Fibroblast of skin of abdomen (primary cell): Measurements from ENCODE around the gene TYW1.
"Not testable (repeated sequence)": the region's sequence is repeated elsewhere in the genome, so short reads cannot be mapped to it uniquely, and the experiment has no call there.

ENCODE experiments used
- DNase-seq: peaks from one replicate; pipeline ENCODE4 v3.0.0-alpha.2; 2013

TYW1 gene

DNA sequence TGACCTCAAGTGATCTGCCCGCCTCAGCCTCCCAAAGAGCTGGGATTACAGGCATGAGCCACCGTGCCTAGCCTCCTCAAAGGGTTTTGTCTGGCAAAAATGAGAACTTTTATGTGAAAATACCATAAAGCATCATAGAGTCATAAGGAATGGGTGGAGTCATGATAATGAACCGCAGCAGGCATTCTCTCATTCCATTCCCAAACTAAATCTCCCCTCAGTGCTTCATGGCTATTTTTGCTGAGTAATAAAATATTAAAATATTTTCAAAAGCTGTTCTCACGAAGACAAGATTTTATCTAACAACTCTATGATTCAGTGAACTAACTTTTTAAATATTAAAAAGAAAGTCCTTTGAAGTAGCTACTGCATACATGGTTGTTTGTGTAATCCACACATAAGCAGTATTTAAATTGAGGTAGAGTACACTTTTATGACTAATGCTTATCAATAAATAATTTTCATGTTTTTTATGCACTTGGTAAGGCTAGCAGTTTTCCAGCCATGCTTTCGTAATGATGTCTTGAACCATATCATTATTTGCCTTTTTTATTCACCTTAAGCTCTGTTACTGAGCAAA is 195.6 kb downstream of the TYW1 start:
- not testable (repeated sequence) for DNase-seq

DNA sequence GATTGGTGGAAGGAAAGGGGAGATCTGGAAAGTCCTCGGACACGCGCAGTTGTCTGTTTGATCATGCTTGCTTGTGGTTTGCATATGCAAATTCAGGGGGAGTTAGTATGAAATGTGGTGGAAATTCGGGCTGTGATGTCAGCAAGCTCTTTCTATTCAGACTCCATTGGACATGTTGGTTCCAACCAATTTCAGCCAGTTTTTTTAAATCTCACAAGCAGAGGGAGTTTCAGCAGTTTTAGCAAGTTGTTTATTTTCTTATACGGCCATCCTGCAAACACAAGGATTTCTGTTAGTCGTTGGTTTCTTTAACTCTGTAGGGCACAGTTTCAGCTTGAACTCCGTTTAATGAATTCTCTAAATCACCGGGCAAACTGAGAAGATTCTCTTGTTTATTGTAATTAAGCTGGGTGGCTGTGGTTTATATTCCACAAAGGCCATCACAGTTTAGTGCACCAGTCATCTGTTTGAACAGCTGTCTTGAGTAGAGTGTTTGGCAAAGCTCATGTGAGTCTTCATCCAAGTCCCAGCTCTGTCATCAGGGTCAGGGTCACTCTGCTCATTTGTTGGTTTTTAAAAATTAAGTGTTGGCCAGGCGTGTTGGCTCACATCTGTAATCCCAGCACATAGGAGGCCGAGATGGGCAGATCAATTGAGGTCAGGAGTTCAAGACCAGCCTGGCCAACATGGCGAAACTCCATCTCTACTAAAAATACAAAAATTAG is 196.4 kb downstream of the TYW1 start:
- not testable (repeated sequence) for DNase-seq

DNA sequence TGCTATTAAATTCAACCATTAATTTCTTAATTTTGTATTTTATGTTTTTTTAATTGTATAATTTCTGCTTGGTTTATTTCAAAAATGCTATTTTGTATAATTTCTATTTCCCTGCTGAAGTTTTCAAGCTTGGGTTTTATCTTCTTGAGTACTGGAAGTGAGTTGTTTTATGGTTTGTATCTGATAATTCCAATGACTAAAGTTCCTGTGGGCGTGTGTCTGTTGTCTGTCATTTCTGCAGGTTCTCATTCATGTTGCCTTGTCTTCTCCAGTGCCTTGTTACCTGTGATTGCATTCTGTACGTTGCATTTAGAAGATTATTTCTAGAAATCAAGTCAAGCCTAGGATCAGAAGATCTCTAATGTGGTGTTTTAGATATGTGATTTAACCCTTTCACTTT is 199.5 kb downstream of the TYW1 start:
- DNase-seq, result not testable (repeated sequence)

DNA sequence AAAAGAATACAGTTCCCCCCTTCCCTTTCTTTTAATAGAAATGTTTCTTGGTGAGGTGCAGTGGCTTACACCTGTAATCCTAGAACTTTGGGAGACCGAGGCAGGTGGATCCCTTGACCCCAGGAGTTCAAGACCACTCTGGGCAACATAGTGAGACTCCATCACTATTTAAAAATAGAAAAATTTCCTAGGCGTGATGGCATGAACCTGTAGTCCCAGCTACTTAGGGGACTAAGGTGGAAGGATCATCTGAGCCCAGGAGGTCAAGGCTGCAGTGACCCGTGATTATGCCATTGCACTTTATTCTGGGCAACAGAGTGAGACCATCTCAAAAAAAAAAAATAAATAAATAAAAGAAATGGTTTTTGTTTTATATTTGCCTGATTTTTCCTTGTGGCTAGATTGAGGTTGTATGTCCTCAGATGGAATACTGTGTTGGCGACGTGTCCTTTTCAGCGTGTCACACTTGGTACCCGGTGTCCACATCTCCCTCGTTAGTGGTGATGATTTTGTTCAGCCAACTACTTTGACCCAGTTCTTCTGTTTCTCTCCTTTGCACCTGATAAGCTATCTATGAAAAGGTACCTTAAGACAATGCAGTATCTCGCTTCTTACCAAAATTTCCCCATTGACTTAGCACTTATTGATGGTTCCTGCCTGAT is 202.4 kb downstream of the TYW1 start:
- not testable (repeated sequence) for DNase-seq

DNA sequence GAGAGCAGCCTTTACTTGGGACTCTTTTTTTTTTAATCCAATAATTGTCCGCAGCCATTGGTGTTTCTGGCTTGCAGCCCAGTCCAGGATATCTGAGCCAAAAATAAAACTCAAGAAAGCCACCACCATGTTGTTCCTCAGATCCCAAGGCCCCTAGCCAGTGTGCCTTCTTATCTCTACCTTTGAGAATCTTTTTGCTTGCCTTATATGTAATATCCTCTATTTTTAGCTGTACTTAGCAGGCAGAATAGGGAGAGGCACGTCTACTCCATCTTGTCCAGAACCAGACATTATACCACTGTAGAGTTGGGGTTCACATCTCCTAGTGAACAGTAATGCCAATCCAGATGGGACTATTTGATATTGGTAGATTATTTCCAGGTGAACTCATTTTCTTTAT is 209.1 kb downstream of the TYW1 start:
- DNase-seq, result not testable (repeated sequence)

DNA sequence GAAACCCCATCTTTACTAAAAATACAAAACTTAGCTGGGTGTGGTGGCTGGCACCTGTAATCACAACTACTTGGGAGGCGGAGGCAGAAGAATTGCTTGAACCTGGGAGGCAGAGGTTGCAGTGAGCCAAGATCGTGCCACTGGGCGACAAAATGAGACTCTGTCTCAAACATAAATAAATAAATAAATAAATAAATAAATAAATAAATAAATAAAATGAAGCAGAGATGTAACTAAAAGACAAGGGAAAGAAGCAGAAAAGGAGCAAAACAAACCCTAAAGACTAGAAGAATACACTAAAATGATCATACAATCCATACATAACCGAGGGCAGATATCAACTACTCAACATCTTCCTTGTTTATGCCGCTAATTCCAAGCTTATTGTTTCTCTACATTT is 209.8 kb downstream of the TYW1 start:
- DNase-seq, result no peak

DNA sequence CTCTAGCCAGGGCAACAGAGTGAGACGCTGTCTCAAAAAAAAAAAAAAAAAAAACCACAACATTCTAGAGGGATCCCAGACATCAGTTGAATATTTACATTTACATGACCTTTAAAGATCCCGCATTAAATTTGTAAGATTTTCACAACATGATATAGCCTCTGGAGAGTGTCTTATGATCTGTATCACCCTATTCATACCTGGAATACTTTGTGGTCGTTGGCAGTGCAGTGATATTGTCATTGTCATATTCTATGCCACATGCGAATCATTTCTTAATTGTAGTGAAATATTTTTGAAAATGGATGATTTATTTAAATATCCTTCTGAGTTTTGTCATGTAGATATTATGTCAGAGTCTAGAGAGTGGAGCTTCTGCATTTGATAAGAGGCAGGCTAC is 212.0 kb downstream of the TYW1 start:
- DNase-seq, result not testable (repeated sequence)

DNA sequence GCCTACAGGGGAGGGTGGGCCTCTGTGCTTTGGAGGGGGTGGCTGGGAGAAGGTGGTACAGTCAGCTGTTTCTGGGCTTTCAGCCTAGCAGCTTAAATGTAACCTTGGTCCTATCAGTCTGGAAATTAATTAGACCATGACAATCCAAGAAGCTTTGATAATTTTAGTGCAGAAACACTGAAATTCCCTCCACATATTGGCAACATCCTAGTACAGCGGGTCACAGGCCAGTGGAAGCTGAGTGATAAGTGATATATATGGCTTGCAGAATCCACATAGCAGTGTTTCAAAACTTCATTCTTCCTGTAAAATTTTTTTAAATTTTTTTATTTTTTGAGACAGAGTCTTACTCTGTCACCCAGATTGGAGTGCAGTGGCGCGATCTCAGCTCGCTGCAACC is 212.6 kb downstream of the TYW1 start:
- DNase-seq, result no peak

DNA sequence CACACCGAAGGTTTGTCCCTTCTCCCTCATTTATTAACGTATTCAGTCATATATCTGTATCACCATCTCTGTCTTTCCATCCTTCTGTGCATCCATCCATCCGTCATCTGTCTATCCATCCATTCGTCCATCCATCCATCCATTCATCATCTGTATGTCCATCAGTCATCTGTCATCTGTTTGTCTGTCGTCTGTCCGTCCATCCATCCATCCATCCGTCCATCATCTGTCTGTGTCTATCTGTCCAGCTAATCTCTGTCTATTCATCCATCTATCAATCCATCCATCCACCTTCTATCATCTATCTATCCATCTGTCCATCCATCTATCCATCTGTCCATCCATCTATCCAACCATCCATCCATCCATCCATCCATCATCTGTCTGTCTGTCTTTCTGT is 213.9 kb downstream of the TYW1 start:
- no peak for DNase-seq

DNA sequence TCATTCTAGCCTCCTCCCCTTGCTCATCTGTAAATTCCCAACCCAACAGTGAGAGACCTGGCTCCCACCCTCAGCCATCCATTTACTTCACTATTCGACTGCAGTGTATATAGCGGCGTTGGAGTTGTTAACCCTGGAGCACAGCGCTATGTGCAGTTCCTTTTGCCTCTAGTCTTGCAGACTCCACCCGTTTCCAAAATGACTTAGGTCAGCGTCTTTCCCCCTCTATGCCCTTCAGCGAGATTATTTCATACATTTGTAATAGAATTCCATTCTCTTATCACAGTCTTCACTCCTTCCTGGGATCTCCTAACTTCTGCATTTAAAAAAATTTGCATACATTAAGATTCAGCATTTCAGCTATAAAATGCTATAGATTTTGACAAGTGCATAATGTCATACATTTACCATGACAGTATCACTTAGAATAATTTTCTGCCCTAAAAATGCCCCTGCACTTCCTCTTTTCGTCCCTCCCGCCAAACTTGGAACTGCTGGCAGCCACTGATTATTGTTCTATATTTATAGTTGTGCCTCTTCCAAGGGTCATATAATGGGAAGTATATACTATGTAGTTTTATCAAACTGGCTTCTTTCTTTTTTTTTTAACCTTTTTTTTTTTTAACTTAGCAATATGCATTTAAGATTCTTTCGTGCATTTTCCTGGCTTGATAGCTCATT is 215.2 kb downstream of the TYW1 start:
- not testable (repeated sequence) for DNase-seq

DNA sequence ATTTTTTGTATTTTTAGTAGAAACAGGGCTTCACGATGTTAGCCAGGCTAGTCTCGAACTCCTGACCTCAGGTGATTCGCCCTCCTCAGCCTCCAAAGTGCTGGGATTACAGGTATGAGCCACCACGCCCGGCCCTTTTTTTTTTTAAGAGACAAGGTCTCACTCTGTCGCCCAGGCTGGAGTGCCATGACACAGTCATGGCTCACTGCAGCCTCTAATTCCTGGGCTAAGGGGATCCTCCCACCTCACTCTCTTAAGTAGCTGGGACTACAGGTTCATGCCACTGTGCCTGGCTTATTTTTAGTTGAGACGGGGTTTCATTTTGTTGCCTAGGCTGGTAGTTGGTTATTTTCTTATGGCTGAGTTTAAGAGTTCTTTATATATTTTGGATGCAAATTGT is 216.4 kb downstream of the TYW1 start:
- DNase-seq, result not testable (repeated sequence)

DNA sequence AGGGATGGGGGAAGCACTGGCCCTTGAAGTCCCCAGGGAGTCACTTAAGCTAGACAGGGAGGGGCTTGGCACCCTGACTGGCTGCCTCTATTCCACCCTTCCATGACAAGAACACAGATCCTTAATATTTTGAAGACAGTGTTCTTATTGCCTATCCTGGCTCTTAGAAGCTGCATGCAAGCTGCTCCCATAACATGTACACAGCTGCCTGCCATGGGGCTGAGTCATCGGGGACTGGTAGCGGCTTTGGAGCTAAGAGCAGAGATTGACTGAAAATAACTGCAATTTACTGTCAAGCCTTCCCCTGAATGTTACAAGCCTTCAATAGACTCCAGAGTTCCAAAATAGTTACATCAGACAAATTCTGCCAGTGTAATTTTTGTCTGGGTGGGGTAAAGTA is 226.9 kb downstream of the TYW1 start:
- peak; percentile 83 for DNase-seq

DNA sequence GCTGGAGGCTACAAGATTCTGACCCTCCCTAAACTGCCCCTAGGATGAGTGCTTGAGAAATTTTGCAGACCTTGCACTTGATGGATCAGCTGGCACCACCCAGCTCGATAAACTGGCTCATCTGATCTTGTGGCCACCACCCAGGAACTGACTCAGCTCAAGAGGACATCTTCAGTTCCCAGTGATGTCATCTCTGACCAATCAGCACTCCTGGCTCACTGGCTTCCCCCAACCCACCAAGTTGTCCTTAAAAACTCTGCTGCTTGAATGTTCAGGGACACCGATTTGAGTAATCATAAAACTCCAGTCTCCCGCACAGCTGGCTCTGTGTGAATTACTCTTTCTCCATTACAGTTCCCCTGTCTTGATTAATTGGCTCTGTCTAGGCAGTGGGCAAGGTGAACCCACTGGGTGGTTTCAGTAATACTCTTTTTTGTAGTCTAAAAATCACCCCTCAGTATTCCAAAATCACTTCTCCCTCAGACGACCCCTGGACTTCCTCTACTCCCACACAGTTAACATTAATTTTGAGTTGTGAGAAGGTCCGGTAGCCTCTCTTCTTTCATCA is 229.8 kb downstream of the TYW1 start:
- DNase-seq, result peak; percentile 61

DNA sequence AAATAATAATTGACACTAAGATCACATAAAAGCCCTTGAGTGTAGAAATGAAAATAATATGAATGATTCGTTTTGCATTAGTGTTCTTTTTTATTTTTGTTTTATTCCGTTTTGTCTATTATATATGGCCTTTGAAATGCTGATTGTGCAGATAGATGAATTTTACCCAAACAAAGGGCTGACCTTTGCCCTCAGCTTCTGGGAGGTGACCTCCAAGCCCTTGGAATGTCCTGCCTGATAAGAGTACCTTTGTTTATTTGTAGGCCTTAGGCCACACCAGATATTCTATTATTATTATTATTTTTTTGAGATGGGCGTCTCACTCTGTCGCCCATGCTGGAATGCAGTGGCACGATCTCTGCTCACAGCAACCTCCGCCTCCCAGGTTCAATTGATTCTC is 230.3 kb downstream of the TYW1 start:
- DNase-seq, result not testable (repeated sequence)

DNA sequence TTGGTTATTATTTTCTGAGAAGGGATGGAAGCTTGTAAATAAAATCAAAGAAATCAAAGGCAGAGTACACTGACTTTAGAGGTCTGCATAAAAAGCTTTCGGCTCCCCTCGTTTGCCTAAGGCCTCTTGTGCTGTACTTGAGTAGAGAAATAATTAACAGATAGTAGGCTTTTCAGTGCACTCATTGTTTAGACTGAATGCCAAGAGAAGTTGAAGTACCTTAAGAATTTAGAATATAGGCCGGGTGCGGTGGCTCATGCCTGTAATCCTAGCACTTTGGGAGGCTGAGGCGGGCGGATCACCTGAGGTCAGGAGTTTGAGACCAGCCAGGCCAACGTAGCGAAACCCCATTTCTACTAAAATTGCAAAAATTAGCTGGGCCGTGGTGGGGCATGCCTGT is 232.4 kb downstream of the TYW1 start:
- DNase-seq, result not testable (repeated sequence)

DNA sequence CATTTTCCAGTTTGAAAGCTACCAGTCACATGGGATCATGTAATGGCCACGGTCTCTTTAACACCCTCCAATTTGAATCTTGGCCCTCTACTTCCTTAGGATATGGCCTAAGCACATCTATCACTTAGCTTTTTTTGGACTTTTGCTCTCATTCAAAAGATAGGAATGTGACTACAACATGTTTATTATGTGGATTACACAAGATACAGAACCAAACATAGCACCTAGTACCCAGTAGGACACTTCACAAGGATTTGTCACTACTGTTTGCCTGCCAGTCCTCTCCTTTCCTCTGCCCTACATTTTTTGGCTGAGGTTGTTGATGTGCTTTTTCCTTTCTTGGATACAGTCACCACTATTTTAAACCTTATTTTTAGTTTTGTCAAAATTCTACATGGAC is 233.4 kb downstream of the TYW1 start:
- not testable (repeated sequence) for DNase-seq

DNA sequence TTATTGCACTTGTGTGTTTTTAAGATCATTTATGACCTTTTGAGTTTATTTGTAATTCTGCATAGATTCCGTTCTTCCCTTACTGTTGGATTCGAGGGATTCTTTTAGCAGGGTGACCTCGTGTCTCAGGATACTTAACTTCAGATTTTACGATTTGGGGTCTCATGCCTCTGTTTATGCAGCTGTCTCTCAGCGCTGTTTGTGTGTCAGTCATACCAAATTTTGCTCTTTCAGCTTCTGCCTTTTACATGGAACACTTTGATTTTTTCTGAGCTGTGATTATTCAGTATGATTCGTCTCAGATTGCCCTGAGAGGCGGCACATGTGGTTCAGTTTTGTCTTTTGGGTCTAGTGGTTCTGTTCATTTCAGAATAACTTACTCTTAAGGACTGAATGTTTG is 236.9 kb downstream of the TYW1 start:
- DNase-seq, result not testable (repeated sequence)

DNA sequence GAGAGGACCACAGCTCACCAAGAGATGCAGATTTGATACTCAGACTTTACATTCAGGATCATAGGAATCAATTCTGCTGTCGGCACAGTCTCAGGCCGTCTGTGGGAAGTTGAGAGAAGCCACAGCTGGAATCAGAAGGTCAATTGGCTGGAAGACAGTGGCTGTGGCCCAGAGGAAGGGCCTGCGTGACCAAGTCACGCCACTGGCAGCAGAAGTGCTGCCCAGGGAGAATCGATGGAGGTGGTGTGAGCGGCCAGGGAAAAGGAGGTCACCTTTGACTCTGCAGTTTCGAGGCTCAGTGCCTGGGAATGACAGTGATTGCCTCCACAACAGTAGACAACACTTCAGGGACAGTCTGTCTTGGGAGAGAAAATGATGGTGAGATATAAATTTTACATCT is 239.6 kb downstream of the TYW1 start:
- not testable (repeated sequence) for DNase-seq

DNA sequence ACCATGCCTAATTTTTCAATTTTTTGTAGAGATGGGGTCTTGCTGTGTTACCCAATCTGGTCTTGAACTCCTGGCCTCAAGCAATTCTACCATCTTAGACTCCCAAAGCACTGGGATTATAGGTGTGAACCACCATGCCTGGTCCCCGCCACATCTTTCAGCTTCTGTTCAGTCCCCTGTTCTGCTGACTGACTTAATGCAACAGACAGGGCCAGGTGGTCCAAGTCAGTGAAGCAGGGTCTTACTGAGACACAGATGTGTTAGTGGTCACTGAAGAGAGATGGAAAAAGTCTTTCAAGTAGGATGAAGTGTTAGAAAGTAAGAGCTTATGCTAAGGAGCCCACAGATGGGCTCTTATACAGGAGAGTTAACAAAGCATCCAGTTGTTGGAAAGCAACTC is 246.2 kb downstream of the TYW1 start:
- DNase-seq, result not testable (repeated sequence)

DNA sequence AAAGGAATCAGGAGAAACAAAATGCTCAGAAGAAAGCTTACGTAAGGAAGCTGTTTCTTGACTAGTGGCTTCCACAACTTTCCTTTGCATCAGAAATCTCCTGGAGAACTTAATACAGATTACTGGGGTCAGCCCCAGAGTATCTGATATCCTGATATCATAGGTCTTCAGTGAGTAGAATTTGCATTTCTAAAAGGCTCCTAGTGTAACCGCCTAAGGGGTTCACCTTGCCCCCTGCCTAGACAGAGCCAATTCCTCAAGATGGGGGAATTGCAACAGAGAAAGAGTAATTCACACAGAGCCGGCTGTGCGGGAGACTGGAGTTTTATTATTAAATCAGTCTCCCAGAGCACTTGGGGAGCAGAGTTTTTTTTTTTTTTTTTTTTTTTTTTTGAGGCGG is 251.7 kb downstream of the TYW1 start:
- DNase-seq, result not testable (repeated sequence)

DNA sequence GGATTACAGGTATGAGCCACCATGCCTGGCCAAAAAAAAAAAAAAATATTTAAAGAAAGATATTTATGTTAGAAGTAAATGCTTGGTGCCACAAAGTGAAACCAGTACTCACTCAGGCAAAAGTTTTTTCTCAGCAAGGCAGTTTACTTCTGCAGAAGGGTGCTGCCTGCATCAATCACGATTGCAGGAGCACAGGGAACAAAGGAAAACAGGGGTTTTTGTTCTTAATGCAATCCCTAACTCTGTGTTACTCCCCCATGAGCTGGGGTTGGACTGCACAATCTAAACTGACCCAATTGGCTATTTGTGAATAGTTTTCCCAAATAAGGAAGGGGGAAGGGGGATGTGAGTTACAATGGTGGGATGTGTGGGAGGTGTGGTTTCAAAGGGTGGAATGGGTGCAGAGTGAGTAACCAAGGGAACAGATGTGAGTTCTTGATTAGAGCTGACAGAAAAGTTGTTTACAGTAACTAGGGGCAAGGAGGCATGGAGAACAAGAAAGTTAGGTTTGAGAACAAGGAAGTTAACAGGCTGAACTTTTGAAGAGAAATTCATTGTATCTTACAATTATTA is 255.4 kb downstream of the TYW1 start:
- no peak for DNase-seq

DNA sequence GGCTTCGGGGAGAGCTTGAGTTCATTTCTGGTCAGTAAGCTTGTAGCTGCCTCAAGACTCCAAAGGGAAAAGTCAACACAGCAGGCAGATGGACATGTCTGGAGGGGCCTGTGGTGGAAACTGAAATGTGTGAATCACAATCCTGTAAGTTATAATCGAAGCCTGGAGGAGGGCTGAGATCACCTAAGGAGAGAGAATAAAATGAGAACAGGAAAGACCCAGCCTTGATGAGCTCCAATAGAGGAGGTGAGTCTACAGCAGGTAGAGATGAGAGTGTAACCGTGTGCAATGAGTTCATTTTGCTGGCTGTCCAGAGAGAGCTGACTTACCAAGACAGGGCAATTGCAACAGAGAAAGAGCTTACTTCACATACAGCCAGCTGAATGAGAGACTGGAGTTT is 258.4 kb downstream of the TYW1 start:
- not testable (repeated sequence) for DNase-seq

DNA sequence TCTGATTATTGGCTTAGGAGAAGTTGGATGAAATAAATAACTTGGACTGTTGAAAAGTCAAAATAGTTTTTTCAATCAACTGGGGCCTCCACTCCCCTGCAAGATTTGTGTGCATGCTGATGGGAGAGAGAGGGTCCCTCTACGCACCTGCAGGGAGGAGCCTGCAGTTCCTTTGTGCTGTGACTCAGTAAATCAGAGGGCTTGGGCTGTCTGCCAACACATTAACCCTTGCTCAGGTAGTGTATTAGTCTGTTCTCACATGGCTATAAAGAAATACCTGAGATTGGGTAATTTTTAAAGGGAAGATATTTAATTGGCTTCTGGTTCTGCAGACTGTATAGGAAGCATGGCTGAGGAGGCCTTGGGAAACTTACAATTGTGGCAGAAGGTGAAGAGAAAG is 261.1 kb downstream of the TYW1 start:
- not testable (repeated sequence) for DNase-seq
